ENCODE results near the gene ZNF333. TPM values are rescaled to one million over a fixed set of nuclear protein-coding genes. Genes with fewer than 3 reads are reported as not detected.

The ZNF333 gene
- total and polyA plus RNA-seq, 2 of the 4 experiments (the other 2 are of a cell fraction) = 9.8 to 15.1 TPM

- Histone ChIP-seq H3K79me1 (ENCODE audit: low read depth in 1 of 2, low read length in 2 of 2) (no peaks in the 10 kb centered on the region), H4K20me1 (ENCODE audit: insufficient read depth, low read length) (no peaks in the 10 kb centered on the region), H2AK5ac (ENCODE audit: low read depth, low read length) (no peak overlapping the region), H3K4me1 (ENCODE audit: control insufficient read depth, insufficient read depth, low read length) (no peaks in the 10 kb centered on the region), H2BK5ac (ENCODE audit: low read depth, low read length, poor library complexity, severe bottlenecking) (no peak overlapping the region), H3K9me3 (ENCODE audit: control insufficient read depth, insufficient read depth, low read length) (no peaks in the 10 kb centered on the region), H4K91ac (ENCODE audit: insufficient read depth, low read depth, low read length) (no peak overlapping the region), H2BK15ac (ENCODE audit: low read depth, low read length) (no peak overlapping the region), H3K4ac (ENCODE audit: low read depth, low read length) (no peak overlapping the region), H2AK9ac (replicated peaks; ENCODE audit: low read depth, low read length, poor library complexity) (no peak overlapping the region), H2BK120ac (ENCODE audit: low read depth, low read length) (no peak overlapping the region), H3K23ac (ENCODE audit: low read depth, low read length) (no peak overlapping the region), H3K36me3 (ENCODE audit: control insufficient read depth, insufficient read depth, low read length) (no peaks in the 10 kb centered on the region), H2AFZ (replicated peaks; ENCODE audit: low read length, poor library complexity) (no peak overlapping the region), H3K9ac (ENCODE audit: low read depth, low read length) (no peak overlapping the region), H3K4me2 (ENCODE audit: low read depth, low read length) (no peak overlapping the region), H3K27ac (ENCODE audit: insufficient read depth, low read length) (no peak overlapping the region), H3K4me3 (ENCODE audit: insufficient read depth, low read depth, low read length) (no peak overlapping the region), H3K56ac (ENCODE audit: extremely low read depth, insufficient read depth, low read length) (no peak overlapping the region), H3K14ac (replicated peaks; ENCODE audit: low read depth, low read length) (no peak overlapping the region), H4K8ac (ENCODE audit: low read depth in 2 of 2, low read length in 2 of 2) (no peak overlapping the region), H4K5ac (ENCODE audit: low read depth, low read length) (no peak overlapping the region), H3K18ac (ENCODE audit: low read depth, low read length) (no peak overlapping the region), H3K27me3 (ENCODE audit: control insufficient read depth, insufficient read depth, low read length) (no peaks in the 10 kb centered on the region), H2BK20ac (ENCODE audit: low read depth, low read length) (no peak overlapping the region), H3K9me1 (ENCODE audit: insufficient read depth, low read length) (no peaks in the 10 kb centered on the region)
- dilution Hi-C loops (cut with HindIII; ENCODE audit: low sequenced_read_pairs, unreplicated experiment) = no loop called here
- no TSS peak for BruUV-seq (replicated peaks)
- 100% methylated on average over 1 of the region's 2 CpGs; no CpG with 5 or more reads in 1 of the 2 experiments for WGBS, 2 experiments (ENCODE audit: extremely low coverage in 2 of 2, insufficient read length in 1 of 2)
- no peak for TF ChIP-seq POLR2A (IDR thresholded peaks at IDR 0.05; ENCODE audit: low read depth, low read length)
- TF ChIP-seq RFX5 (IDR thresholded peaks at IDR 0.05; ENCODE audit: low read depth, low read length) = no peak
- no peak for TF ChIP-seq RAD21 (IDR thresholded peaks at IDR 0.05; ENCODE audit: low read length)
- no peak for TF ChIP-seq USF2 (IDR thresholded peaks at IDR 0.05; ENCODE audit: low read depth, low read length)
- TF ChIP-seq NFE2L2 (IDR thresholded peaks at IDR 0.05; ENCODE audit: low read depth, low read length) = no peak
- no peak for TF ChIP-seq CHD1 (IDR thresholded peaks at IDR 0.05; ENCODE audit: low read depth, low read length)
- no peak for TF ChIP-seq MAZ (IDR thresholded peaks at IDR 0.05; ENCODE audit: borderline replicate concordance, low read depth, low read length)
- intact Hi-C loops (cut with micrococcal nuclease) = no loop called here
- in situ Hi-C loops (cut with MboI; ENCODE audit: low sequenced_read_pairs) = no loop called here
- ChIA-PET CTCF (no interaction called here), POLR2A (ENCODE audit: unreplicated experiment) (no interaction called here)
- no peak for ATAC-seq (ENCODE audit: low read depth)
- DNase-seq = no peak
Measured at GRCh38 chr19:14682084-14682483, 7.8 kb upstream of the ZNF333 start.

Data from IMR-90 (cell line).